Islet precursor cell (in vitro differentiated cells): Measurements from ENCODE around the gene ADGRA1.
A peak's percentile ranks its signal among the peaks of the same experiment; 100 is the strongest.
"Not testable (repeated sequence)": the region's sequence is repeated elsewhere in the genome, so short reads cannot be mapped to it uniquely, and the experiment has no call there.

Experiments
- DNase-seq: peaks from one replicate; pipeline ENCODE4 v3.0.0-alpha.2; 2018

ADGRA1 gene

DNA sequence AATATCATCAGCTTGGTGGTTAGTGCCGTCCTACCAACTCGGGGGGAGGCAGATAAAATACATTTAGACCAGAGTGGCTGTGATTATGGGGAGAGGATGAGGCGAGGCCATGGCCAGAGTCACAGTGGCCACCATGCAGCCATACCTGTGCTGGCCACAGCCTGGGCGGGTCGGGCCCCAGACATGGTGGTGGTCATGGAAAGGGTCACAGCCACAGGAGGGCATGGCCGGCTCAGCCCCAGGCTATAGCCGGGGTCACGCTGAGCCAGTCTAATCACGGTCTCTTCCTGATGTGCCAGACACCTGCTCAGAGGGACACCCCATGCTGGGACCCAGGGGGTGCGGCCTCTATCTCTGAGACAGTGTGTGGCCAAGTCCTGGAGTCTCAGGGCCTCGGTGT is 10.2 kb downstream of the ADGRA1 start:
- no peak for DNase-seq

DNA sequence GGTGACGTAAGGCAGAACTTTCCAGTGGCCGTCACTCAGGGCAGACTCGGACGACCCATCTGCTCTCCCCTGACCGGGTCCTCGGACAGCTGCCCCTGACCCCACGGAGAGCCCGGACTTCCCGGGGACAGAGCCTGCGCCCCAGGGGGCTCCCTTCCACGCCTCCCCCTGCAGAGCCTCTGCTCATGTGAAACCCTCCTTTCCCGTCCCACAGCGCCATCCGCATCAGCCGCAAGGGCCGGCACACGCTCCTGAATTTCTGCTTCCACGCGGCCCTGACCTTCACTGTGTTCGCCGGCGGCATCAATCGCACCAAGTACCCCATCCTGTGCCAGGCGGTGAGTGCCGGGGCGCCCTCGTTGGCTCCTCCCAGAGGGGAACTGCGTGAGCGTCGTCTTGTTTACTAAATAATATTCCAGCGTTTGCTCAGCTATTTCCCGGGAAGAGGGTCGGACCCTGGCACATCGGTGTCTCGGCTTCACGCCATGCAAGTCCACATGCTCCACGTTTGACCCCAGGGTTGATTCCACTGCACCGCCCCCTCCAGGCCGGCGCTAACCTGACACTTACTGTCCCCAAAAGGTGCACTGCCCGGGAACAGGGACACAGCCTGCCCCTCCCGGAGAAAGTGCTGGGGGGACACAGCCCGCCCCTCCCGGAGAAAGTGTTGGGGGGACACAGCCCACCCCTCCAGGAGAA is 10.9 kb downstream of the ADGRA1 start:
- DNase-seq: no peak

DNA sequence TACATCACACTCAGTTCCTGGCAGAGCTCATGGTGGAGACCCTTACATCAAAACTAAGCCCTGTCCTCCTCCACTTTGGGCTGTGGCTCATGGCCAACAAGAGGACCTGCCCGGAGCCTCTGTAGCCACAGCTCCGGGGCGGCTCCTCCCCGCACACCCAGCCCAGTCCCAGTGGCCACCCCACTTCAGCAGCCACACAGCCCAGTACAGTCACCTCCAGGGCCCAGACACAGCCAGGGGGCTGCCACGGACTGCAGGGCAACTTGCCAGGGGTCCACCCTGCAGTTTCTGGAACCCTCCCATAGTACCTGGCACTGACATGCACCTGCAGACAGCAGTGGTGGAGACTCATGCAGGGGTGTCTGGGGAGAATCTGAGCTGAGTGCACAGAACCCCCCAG is 11.8 kb downstream of the ADGRA1 start:
- no peak for DNase-seq

DNA sequence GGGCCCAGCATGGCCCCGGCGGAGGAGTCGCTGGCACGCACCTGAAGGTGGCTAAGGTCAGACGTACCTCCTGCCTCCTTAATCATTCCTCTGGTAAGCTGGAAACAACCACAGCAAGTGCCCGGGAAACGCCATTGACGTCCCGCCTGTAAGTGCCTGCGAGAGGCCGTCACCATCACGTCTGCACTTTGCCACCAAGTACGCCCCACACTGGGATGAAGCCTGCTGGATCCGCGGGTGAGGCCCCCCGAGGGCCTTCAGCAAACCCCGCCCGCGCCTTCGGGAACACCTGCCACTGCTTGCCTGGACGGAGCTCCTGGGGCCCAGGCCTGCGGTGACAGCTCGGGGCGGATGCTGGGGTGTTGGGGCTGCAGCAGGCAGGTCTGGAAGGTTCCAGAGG is 12.5 kb downstream of the ADGRA1 start:
- no peak for DNase-seq

DNA sequence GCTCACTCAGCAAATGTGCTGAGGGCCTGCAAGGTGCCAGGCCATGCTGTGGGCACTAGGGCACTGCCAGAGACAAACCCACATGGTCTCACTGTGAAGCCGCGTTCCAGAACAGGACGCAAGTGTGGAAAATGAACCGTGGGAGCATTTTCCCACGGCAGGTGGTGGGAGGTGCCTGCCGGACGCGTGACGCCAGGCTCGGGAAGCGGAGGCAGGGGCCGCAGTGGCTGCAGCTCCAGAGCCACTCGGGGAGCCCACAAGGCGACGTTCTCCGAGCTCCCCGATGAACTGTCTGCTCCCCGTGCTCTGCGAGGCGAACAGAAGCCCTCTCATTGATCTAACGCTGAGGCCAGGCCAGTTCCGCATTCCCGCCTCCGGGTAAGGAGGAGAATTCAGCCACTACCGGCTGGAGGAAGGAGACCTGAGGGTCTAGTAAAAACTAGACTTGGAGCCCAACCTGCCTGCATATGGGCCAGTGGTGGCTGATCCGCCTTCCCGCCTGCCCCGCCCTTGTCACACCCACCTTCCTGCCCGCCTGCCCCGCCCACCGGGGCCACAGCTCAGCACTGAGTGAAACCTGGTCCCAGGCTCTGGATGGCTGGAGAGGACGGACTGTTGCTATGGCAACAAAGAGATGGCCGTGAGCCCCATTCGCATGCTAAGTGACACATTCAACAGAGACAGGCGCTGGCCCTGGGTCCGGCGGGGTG is 13.1 kb downstream of the ADGRA1 start:
- peak; percentile 91 for DNase-seq

DNA sequence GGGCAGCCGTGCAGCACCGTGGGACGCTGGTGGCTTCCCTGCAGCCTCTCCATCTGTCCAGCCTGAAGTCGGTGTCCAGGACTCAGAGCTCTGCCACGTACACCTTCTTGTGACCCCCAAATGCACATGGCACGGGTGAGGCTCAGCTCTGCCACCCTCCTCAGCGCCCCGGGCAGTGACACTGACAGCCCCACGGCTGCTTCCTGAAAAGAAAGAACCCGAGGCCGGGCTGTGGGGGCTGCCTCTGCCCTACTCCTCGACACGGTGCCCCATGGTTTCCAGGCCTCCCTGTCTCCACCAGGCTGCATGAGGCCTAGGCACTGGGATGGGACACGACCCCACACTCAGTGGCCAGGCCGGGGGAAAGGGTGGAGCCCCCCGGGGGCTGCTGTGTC is 13.7 kb downstream of the ADGRA1 start:
- DNase-seq: no peak

DNA sequence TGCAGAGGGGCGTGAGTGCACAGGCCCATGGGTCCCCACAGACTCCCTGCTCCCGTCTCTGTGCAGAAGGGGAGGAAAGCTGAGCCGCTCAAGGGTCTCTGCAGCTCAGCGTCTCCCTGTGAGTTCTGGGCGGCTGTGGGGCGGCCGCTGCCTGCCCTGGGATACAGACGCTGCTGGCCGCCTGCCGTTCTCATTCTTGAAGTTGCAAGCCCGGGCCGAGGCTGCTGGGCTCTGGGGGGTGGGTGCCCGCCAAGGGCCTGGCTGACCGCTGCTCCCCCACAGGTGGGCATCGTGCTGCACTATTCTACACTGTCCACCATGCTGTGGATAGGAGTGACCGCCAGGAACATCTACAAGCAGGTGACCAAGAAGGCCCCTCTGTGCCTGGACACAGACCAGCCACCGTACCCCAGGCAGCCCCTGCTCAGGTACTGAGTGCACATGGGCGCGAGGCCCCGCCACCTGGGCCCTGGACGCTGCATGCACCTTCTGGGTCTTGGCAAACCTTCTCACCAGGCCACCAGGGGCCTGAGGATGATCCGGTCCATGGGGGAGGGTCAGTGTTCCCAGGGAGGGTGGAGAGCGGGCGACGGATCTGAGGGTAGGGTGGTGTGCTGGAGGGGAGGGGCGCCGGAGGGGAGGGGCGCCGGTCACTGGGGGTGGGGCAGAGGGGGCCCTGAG is 14.8 kb downstream of the ADGRA1 start:
- DNase-seq: no peak

DNA sequence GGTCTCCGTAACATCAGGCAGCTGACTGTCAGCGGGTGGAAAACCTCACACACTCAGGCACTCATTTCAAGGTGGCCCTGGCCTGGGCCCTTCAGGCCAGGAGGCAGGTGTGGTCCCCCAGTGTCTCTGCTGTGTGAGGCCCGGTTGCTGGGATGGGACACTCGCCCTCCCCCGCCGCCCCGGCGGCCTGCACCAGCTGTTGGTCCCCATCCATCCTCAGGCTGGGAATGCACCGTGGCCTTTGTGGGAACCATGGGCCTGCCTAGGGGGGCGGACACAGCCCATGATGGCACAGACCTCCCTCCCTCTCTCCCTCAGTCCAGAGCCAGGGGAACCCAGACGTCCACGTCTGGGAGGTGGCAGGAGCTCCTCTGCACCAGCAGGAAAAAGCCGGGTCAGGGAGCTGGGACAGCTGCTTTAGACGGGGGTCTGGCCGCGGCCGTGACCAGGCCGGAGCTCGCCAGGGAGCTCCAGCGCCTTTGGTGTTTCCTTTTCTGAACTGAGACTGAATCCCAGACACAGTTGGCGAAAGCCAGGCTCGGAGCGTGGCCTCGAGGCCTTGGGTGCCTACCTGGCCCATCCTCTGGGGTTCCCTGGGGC is 15.7 kb downstream of the ADGRA1 start:
- no peak for DNase-seq

DNA sequence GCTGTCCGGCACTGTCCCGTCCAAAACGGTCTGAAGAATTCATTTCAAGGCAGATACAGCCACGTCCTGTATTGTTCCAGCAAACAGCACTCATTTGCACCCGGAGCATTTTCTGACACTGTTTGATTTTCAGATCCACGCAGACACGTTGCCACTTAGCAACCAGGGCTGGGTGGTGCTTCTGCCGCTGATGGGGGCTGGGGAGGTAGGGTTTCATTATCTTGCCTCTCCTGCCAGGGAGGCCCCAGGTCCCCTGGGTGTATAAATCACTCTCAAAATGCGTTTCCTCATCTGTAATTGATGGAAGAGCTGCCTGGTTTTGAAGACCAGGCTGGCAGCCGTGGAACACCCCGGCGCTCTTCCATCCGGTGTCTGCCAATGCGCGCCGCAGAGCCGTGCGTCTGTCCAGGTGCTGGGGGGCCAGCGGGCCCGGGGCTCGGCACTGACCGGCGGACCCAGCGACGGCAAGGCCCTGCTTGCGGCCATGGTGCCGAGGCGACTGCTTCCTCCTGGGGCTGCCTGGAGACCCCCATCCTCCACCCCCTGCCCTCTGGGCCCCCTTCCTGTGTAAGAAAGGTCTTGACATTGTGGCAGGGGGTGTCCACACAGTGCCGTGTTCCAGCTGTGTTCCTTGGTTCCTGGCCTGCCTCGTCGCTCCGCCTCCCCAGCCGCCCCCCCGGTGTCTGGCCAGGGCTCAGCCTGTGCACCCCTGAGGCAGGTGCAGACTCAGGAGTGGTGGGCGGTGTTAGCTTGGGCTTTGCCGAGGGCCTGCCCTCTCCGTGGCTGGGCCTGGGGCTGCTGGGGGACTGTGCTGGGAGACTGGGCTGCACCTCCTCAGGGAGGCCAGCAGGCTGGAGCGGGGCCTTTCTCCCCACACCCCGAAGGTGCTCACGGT is 16.6 kb downstream of the ADGRA1 start:
- no peak for DNase-seq

DNA sequence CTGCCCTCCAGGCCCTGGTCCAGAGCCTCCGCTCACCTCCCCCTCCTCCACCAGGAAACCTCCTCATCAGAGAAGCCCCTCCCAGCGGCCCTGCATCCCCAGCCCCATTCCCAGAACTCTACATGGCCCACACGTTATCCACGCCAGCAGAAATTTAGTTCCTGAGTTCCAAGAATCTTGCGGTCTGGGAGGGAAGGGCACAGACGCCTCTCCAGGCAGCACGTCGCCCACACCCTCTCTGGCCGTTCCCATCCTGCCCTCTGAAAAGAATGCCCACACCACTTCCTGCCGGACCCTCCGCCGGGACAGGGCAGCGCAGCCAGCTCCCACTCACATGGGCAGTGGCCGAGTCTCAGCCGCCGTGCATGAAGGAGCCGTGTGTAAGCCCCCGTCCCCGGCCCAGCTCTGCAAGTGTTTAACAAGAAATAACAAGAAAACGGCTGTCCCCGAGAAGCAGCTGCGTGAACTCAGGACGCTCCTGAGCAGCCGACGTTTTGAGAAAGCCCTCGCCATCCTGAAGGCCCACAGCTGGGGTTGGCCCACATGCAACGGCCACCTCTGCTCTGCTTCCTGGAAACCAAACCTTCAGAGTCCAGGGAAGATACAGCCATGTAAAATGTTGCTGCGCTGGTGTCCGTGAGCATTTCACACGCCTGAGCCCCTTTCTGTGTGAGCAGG is 17.4 kb downstream of the ADGRA1 start:
- DNase-seq: no peak

DNA sequence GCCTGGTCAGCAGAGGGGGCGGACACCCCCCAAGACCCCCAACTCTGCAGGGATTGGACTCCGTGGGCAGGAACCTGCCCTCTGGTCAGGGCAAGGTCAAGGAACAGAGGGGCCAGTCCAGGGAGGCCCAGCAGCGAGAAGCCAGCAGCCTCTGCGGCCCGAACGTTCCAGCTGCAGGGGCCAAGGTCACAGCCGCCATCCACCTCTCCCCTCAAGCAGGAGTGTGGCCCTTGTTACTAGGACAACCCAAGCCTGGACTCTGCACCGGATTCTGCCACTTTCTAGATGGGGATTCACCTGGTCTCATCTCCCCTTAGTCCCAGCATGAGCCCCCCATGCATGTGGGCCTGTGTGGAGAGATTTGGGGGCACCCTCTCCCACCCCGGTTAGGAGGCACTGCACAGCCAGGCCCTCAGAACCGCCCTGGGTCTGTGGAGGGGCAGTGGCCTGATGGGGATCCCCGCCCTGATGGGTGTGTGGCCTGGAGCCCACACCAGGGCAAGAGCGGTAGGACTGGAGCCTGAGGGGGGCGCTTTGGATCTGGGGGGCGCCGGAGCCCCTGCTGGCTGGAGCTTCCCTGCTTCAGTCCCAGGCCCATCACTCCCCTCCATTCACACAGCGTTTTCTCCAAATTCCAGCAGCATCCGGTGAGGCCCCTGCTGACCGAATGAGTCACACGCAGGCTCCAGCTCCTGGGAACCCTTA is 18.1 kb downstream of the ADGRA1 start:
- no peak for DNase-seq

DNA sequence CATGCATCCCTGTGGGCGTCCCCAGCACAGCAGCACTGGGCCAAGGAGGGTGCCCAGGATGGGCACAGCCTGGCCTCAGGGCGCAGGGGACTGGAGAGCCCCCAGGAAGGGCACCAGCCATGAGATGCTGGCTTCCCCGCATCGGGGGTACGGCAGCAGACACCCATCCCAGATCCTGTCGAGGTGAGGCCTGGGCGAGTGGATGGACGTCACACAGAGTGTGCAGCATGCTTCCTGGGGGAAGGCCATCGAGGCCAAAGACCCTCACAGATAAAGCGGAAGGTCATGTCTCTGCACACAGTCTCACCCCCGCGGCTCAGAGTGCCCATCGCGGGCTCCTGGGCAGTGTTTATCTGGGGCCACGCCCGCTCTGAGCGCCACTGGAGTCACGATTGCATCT is 18.8 kb downstream of the ADGRA1 start:
- no peak for DNase-seq

DNA sequence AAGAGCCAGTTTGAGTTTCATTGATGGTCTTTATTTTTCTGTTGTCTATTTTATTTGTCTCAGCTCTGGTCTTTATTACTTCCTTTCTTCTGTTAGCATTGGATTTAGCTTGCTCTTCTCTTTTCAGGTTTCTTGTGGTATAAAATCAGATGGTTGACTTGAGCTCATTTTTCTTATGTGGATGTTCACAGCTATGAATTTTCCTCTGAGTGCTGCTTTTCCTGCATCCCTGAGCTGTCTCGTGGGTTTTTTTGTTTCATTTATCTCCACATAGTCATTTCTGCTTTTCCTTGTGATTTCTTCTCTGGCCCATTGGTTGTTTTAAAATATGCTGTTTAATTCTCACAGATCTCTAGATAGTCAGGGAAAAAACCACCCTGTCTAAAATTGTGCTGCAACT is 19.7 kb downstream of the ADGRA1 start:
- no peak for DNase-seq

DNA sequence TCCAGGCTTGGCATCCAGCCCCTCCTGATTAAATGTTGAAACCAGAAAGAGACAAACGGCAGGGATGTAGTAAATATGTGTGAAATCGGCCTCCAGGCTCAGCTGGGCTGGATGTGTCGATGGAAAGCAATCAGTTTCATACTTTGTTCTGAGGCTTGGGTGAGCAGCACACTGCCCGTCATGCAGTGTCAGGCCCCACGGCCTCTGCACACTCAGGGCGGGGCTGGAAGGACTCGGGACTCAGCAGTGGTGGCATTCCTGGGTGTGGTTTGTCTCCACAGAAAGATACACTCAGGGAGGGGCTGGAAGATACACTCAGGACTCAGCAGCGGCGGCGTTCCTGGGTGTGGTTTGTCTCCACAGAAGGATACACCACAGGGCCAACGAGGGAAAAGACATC is 22.0 kb downstream of the ADGRA1 start:
- no peak for DNase-seq

DNA sequence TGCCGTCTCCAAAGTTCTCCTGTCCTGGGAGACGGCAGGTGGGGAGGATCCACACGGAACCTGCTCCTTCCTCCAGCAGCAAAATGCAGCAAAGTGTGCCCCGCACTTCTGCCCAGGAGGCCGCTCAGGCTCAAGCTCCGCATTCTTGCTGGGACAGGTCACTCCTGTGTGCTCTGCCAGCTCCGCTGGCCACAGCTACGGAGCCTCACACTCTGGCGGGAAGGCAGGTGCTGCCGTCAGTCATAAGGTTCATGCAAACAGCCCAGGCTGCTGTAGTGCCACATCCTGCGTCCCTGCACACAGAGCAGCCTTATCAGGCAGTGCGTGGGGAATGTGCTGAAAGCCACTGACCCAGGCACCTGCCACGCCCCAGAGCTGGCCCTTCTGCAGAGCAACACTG is 22.4 kb downstream of the ADGRA1 start:
- no peak for DNase-seq

DNA sequence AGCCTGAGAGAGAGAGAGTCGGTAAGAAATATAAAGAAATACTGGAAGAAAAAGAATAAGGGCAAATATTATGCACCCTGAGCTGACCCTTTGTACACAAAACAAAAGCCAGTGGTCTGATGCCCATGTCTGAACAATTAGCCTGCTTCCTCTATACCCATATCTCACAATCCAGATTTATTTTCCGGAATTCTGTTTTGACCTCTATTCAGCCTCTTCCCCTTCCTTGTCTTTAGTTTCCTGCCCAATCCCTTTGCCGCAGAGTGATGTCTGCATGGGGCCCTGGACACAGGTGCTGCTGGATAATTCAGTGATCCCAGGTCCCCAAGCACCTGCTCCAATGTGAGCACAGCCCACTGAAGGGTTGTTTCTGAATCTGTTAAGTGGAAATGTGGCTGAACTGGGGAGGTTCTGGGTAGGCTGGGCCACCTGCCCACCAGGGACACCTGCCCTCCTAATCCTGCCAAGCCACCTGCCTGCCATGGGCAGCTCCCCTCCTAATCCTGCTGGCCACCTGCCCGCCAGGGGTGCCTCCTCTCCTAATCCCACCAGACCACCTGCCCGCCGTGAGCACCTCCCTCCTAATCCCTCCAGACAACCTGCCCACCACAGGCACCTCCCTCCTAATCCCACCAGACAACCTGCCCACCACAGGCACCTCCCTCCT is 23.0 kb downstream of the ADGRA1 start:
- no peak for DNase-seq

DNA sequence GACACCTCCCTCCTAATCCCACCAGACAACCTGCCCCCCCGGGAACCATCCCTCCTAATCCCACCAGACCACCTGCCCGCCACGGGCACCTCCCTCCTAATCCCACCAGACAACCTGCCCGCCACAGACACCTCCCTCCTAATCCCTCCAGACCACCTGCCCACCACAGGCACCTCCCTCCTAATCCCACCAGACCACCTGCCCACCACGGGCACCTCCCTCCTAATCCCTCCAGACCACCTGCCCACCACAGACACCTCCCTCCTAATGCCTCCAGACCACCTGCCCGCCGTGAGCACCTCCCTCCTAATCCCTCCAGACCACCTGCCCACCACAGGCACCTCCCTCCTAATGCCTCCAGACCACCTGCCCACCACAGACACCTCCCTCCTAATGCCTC is 23.9 kb downstream of the ADGRA1 start:
- DNase-seq: not testable (repeated sequence)

DNA sequence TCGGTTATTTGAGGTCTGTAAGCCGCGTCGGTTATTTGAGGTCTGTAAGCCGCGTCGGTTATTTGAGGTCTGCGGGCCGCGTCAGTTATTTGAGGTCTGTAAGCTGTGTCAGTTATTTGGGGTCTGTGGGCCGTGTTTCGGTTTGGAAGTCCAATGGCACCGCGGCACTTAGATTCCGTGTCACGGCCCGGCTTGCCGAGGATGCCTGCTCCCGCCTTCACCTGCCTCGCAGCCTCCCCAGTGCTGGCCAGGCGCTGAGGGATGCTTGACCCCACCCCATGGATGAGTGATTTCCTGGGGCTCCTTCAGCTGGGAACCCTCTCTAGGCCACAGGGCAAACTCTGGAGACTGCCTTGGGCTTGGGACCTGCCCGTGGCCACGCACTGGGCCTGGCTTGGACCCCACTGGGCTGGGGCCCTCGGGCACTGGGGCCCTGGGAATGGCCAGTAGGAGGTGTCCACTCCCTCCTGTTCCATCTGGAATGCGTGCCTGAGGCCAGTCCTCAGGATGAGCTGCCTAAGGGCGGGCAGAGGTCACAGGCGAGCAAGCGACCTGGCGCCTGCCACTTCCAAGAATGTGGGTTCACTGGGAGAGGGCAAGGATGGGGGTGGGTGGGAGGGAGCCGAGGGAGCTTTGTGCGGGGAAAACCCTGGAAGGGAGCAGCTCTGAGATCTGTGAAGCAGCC is 25.6 kb downstream of the ADGRA1 start:
- DNase-seq: no peak

DNA sequence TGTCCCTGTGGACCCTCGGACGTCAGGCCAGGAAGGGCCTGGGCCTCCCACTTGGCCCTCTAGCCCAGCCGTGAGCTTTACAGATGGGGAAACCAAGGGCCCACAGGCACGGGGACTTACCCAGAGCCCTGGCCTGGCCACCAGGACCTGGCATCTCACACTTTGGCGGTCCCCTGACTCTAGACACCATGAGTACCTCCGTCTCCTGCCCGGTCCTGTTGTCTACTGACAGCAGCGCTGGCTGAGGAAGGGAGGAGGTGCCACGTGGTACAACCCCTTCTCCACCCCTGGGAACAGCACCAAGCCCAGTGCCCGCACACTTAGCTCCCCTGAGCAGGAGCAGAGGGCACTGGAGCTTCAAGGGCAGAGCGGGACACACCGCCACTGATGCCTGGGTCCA is 26.1 kb downstream of the ADGRA1 start:
- no peak for DNase-seq

DNA sequence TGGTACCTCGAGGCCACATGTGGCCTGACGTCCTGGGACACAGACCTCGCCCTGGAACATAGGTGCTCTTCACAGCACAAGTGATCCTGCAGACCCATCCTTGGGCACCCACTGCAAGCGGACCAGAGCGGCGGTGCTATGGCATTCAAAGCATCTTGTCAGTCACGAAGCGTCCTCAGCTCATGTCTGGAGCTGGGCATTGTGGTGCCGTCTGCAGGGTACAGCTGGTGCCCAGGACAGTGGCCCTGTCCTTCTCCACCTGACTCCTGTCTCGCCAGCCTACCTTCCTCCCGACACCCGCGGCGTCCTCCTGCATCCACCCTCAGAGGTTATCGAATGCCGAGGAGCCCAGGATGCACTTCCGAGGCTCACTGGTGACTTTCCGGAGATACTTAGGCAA is 26.5 kb downstream of the ADGRA1 start:
- no peak for DNase-seq
